Adrenal gland (tissue), 12 donors: ENCODE data around the gene IFT25. TPM values are rescaled to one million over a fixed set of nuclear protein-coding genes. Genes with fewer than 3 reads are reported as not detected.

Experiments used
- DNase-seq, 7 donors: peaks; one replicate each; pipeline ENCODE4 v3.0.0-alpha.2; 2019 to 2020
- H3K27ac ChIP-seq, 5 donors: fragments of 200-600 bp; sonication (generic) in 4 of 5; 1 replicate in 3 of 5; 2 replicates in 2 of 5; pipeline versions ENCODE4 v1.5.1 to v1.8.0; 2016 to 2020; ENCODE audit warnings: mild to moderate bottlenecking in 1 of 5
- H3K27me3 ChIP-seq: fragments of 200-600 bp; 2 replicates; pipeline ENCODE4 v1.8.0; 2021
- H3K36me3 ChIP-seq, 2 donors: fragments of 200-600 bp; replicated peaks in 1 of 2; 1 replicate in 1 of 2; 2 replicates in 1 of 2; pipeline versions ENCODE4 v1.5.1 to v1.8.0; 2018 to 2022
- H3K4me1 ChIP-seq, 2 donors: fragments of 200-600 bp; replicated peaks in 1 of 2; 1 replicate in 1 of 2; 2 replicates in 1 of 2; pipeline versions ENCODE4 v1.5.1 to v1.8.0; 2018 to 2021
- H3K4me3 ChIP-seq, 4 donors: fragments of 200-600 bp; sonication (generic) in 3 of 4; one replicate each; pipeline ENCODE4 v1.5.1; 2016 to 2018
- H3K9me3 ChIP-seq, 3 donors: fragments of 200-600 bp; sonication (generic) in 1 of 3; replicated peaks in 1 of 3; 1 replicate in 2 of 3; 2 replicates in 1 of 3; pipeline versions ENCODE4 v1.5.1 to v1.8.0; 2016 to 2021
- POLR2A ChIP-seq, 2 donors: fragments of 450-650 bp; IDR thresholded peaks; one replicate each; pipeline ENCODE4 v1.6.1; 2017; ENCODE audit warnings: antibody characterized with exemption in 2 of 2, mild to moderate bottlenecking in 2 of 2, moderate library complexity in 1 of 2
- WGBS, 4 donors: extraction: QIAGEN DNeasy Blood & Tissue Kit in 2 of 4; methylation state at CpG; one replicate each; pipeline versions ENCODE4 v1.1.5 to v1.1.7; 2013 to 2017; 5-methylcytosine and 5-hydroxymethylcytosine counted together
- intact Hi-C, 2 donors: fragments of 100-400 bp; cut with DNase I; formaldehyde crosslinking; loops; one replicate each; pipeline versions ENCODE4 v1.14.1 to v1.15.0; 2022 to 2023
- polyA plus RNA-seq, 3 donors: library from polyadenylated mRNA; stranded (reverse); fragments of 200-250 nt in 2 of 3; fragments of 350-450 nt in 1 of 3; fragmentation: Illumina TruSeq in 1 of 3; extraction: RNeasy Lipid Tissue Mini Kit (QIAGEN cat#74804) in 1 of 3; gene quantifications; one replicate each; pipeline ENCODE4 v1.2.3, GENCODE V29; 2013 to 2014
- total RNA-seq, 9 donors: library from RNA; depleted of rRNA in 4 of 9; stranded (reverse); fragments of >200 nt in 4 of 9; fragments of 120-200 nt in 1 of 9; fragmentation: NEBNext Ultra II Directional in 1 of 9; extraction: Animal tissue kit (Norgen Biotek cat#: 25700) in 1 of 9; gene quantifications; one replicate each; pipeline versions ENCODE4 v1.1.0 to v1.2.4, GENCODE V29; 2013 to 2023
- TF ChIP-seq, protein P1 (sequence below), 6 experiments: fragments of 450-650 bp in 4 of 6; fragments of 200-600 bp in 2 of 6; sonication (generic) in 1 of 6; IDR thresholded peaks; 1 replicate in 5 of 6; 2 replicates in 1 of 6; pipeline versions ENCODE4 v1.5.1 to v1.8.0; 2016 to 2021; ENCODE audit warnings: antibody characterized with exemption in 6 of 6, mild to moderate bottlenecking in 2 of 6, moderate library complexity in 1 of 6
- donor health status: healthy with polysubstance abuse.
- donor health status: Bipolar disorder and iron deficiency.
- donor health status: DM: yes; HTN: yes; CAD: no.
- donor health status: DM: no; HTN: no; CAD: no.
- donor health status: DM: no; HTN: no; CAD: no.
- donor health status: DM: yes; HTN: yes; CAD: no.

The IFT25 gene
- total and polyA plus RNA-seq, 12 donors: 7.2 to 53.1 (median 29.1) TPM

- H3K27ac ChIP-seq: peak overlapping the region in 1 of 5 donors; percentile 36
- H3K36me3 ChIP-seq: peaks cover 0 to 23% of the 10 kb centered on the region in 2 donors
- peaks cover 20 to 73% of the 10 kb centered on the region in 2 donors for H3K4me1 ChIP-seq
- 79 to 88% (median 84%) methylated on average over 4 of the region's 4 CpGs for WGBS, 4 donors
- H3K27me3 ChIP-seq: no peaks in the 10 kb centered on the region
- no peaks in the 10 kb centered on the region for H3K9me3 ChIP-seq
- no peak overlapping the region for H3K4me3 ChIP-seq
- TF ChIP-seq, protein P1, sequence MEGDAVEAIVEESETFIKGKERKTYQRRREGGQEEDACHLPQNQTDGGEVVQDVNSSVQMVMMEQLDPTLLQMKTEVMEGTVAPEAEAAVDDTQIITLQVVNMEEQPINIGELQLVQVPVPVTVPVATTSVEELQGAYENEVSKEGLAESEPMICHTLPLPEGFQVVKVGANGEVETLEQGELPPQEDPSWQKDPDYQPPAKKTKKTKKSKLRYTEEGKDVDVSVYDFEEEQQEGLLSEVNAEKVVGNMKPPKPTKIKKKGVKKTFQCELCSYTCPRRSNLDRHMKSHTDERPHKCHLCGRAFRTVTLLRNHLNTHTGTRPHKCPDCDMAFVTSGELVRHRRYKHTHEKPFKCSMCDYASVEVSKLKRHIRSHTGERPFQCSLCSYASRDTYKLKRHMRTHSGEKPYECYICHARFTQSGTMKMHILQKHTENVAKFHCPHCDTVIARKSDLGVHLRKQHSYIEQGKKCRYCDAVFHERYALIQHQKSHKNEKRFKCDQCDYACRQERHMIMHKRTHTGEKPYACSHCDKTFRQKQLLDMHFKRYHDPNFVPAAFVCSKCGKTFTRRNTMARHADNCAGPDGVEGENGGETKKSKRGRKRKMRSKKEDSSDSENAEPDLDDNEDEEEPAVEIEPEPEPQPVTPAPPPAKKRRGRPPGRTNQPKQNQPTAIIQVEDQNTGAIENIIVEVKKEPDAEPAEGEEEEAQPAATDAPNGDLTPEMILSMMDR (IDR thresholded peaks at IDR 0.05): peak in 4 of 6 experiments; percentile 40 to 52 (median 44)
- no peak for TF ChIP-seq POLR2A (IDR thresholded peaks at IDR 0.05)
- peak in 2 of 7 donors; percentile 20 to 33 for DNase-seq
- intact Hi-C loops: loop anchor here in 1 of 2 donors (10.0 kb wide), 1 partner anchor 55 kb away; the partner anchor contains the start of gene DIO1
Measured at GRCh38 chr1:53949023-53949990, 3.8 kb upstream of the IFT25 start.

DNA sequence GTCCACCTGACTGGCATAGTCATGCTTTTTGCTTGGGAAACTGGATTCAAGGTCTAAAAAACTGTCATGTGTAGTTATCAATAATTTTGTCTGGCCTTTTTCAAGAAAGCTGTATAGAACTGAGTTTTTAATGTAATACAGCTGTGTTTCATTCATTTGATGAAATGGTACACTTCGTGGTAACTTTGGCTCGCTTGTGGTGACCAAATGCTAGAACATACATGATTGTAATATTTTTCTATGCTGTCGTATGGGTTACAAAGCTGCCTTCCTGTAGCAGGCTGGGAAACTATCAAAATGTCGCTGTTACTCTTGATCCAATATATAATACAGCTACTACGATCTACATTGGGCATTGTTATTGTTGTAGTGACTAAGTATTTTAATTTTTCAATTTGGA is 2.8 kb upstream of the IFT25 start:
- WGBS, 4 donors: 90 to 94% (median 92%) methylated on average over 5 of the region's 5 CpGs
- DNase-seq: no peak
- Histone ChIP-seq H3K36me3 (peaks cover 0 to 14% of the 10 kb centered on the region in 2 donors), H3K27me3 (no peaks in the 10 kb centered on the region), H3K9me3 (no peaks in the 10 kb centered on the region), H3K27ac (peak overlapping the region in 2 of 5 donors; percentile 93 to 96), H3K4me3 (no peak overlapping the region), H3K4me1 (peaks cover 13 to 67% of the 10 kb centered on the region in 2 donors)
- TF ChIP-seq, protein P1 (IDR thresholded peaks at IDR 0.05): no peak
- TF ChIP-seq POLR2A (IDR thresholded peaks at IDR 0.05): no peak
- intact Hi-C loops: loop anchor here in 1 of 2 donors (10.0 kb wide), 1 partner anchor 53 kb away; the partner anchor contains the start of gene DIO1

- Histone ChIP-seq H3K27me3 (no peaks in the 10 kb centered on the region), H3K9me3 (no peaks in the 10 kb centered on the region), H3K4me1 (peaks cover 13 to 59% of the 10 kb centered on the region in 2 donors), H3K27ac (peak overlapping the region in 4 of 5 donors; percentile 75 to 96 (median 93)), H3K36me3 (peaks cover 0 to 7% of the 10 kb centered on the region in 2 donors), H3K4me3 (peak overlapping the region in 2 of 4 donors; percentile 61 to 94)
- TF ChIP-seq POLR2A (IDR thresholded peaks at IDR 0.05): no peak
- TF ChIP-seq, protein P1 (IDR thresholded peaks at IDR 0.05): no peak
- DNase-seq: peak in 2 of 7 donors; percentile 15 to 25
- WGBS, 4 donors: 38 to 42% (median 40%) methylated on average over 6 of the region's 6 CpGs
- intact Hi-C loops: loop anchor here in 1 of 2 donors (10.0 kb wide), 1 partner anchor 53 kb away; the partner anchor contains the start of gene DIO1
Measured at GRCh38 chr1:53947172-53947907, 1.8 kb upstream of the IFT25 start.
